ENCODE results near the gene LRIT1.

Gene LRIT1

DNA sequence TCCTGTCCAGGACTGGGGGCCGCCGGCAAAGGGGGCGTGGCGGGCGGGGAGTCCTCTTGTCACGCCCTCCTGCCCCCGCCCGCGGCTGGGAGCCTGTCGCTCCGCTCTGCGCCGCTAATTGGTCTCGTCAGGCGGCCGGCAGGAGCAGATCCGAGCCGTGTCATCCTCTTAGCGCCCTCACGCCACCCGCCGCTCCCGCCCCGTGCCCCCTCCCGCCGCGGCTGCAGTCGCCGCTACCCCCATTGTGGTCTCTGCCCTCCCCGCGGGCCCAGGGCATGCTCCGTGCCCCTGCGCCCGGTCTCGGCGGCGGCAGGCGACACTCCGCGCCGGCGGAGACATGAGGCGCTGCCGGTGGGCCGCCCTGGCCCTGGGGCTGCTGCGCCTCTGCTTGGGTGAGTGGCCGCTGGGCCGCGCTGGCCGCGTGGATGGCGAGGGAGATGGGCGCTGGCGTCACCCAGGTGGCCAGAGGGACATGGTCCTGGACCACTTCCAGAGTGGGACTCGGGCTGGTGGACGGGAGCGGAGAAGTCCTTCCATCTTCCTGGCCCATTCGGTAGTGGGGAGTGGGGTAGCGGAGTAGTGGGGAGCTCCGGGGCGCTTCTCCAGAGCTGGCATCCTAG, 46.8 kb downstream of the LRIT1 start, which contains the start of gene CDHR1:
Gene CDHR1, plus strand, starts transcription at position 114 of the 620 bp plus-strand sequence. Its CDS starts 224 bp downstream, at position 338.
- Mint-ChIP-seq H3K27me3 (peaks cover 54% of the 10 kb centered on the region), H3K4me3 (peak within 1 kb of the TSS; percentile 62), H3K4me1 (no peaks in the 10 kb centered on the region), H3K9me3 (no peaks in the 10 kb centered on the region), H3K27ac (no peak within 1 kb of the TSS), H3K36me3 (no peaks in the 10 kb centered on the region)
- ATAC-seq = peak; percentile 73

GRCh38 chr10:84193846-84194423, 47.4 kb downstream of the LRIT1 start:
- H3K36me3 Mint-ChIP-seq = no peaks in the 10 kb centered on the region

GRCh38 chr10:84193327-84193726, 48.0 kb downstream of the LRIT1 start:
- H3K4me1 Mint-ChIP-seq = no peaks in the 10 kb centered on the region
- H3K9me3 Mint-ChIP-seq = no peaks in the 10 kb centered on the region
- no peak overlapping the region for H3K27ac Mint-ChIP-seq
- no peak overlapping the region for H3K4me3 Mint-ChIP-seq
- no peaks in the 10 kb centered on the region for H3K36me3 Mint-ChIP-seq
- H3K27me3 Mint-ChIP-seq = peaks cover 54% of the 10 kb centered on the region
- ATAC-seq = no peak

More at GRCh38 chr10:84193846-84194423, 47.4 kb downstream of the LRIT1 start:
- no peak for ATAC-seq
- Mint-ChIP-seq H3K9me3 (no peaks in the 10 kb centered on the region), H3K4me3 (peak overlapping the region; percentile 12), H3K27me3 (peaks cover 54% of the 10 kb centered on the region), H3K4me1 (no peaks in the 10 kb centered on the region), H3K27ac (no peak overlapping the region)

- Mint-ChIP-seq H3K4me3 (no peak overlapping the region), H3K36me3 (no peaks in the 10 kb centered on the region), H3K9me3 (no peaks in the 10 kb centered on the region), H3K27ac (no peak overlapping the region), H3K4me1 (no peaks in the 10 kb centered on the region), H3K27me3 (peaks cover 40% of the 10 kb centered on the region)
- ATAC-seq = no peak
These were observed 50.2 kb downstream of the LRIT1 start for GRCh38 chr10:84191106-84191505.

DNA sequence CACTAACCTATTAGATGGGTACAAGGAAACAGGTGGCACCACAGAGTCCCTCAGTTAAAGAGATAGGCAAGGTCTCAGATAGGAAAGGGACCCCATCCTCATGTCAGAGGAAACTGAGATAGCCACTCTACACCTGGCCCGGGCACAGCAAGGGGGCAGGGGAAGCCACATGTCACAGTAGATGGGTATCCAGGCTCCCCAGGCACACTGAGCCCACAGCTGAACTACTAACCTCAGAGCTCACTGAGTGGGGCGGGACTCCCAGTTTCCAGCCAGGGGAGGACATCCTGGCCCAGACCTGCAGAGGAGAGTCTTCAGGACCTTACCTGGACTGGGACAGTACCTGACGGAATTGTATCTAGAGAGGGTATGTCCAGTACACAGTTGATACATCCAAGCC, 50.7 kb downstream of the LRIT1 start:
- Mint-ChIP-seq H3K4me1 (no peaks in the 10 kb centered on the region), H3K9me3 (no peaks in the 10 kb centered on the region), H3K27me3 (peaks cover 36% of the 10 kb centered on the region), H3K4me3 (no peak overlapping the region), H3K27ac (no peak overlapping the region), H3K36me3 (no peaks in the 10 kb centered on the region)
- ATAC-seq = no peak

DNA sequence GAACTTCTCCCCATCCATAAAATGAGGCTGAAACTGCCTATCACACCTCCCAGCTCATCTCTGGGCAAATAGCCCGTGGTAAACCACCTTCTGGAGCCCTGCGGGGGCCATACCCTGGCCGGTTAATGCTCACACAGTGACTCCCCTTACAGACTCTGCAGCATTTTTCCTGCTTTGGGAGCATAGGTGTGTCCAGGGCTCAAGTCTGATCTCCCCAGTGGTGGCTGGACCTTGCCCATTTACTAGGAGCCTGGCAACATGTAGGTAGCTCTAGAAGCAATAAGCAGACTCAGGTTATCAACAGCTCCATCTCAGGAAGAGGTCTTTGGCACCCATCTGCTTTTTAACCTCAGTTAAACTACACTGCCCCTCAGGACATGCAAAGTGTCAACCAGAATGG, 52.5 kb downstream of the LRIT1 start:
- peaks cover 6% of the 10 kb centered on the region for H3K4me1 Mint-ChIP-seq
- no peaks in the 10 kb centered on the region for H3K36me3 Mint-ChIP-seq
- H3K27ac Mint-ChIP-seq = no peak overlapping the region
- peaks cover 28% of the 10 kb centered on the region for H3K27me3 Mint-ChIP-seq
- ATAC-seq = no peak
- H3K9me3 Mint-ChIP-seq = no peaks in the 10 kb centered on the region
- H3K4me3 Mint-ChIP-seq = no peak overlapping the region

- Mint-ChIP-seq H3K27ac (no peak overlapping the region), H3K4me3 (no peak overlapping the region), H3K36me3 (no peaks in the 10 kb centered on the region), H3K4me1 (peaks cover 6% of the 10 kb centered on the region), H3K9me3 (no peaks in the 10 kb centered on the region), H3K27me3 (peaks cover under 1% of the 10 kb centered on the region)
- no peak for ATAC-seq
These were observed 55.7 kb downstream of the LRIT1 start for GRCh38 chr10:84185526-84186175.

DNA sequence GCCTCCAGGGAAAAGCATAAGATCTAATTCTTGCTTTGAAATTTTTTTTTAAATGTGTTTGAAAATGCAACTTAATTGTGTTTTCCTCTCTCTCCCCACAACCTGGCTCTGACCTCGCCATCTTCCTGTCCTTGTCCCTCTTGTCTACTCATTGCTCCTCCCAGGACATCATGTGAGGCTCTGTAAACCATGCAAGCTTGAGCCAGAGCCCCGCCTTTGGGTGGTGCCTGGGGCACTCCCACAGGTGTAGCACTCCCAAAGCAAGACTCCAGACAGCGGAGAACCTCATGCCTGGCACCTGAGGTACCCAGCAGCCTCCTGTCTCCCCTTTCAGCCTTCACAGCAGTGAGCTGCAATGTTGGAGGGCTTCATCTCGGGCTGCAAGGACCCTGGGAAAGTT, 56.8 kb downstream of the LRIT1 start:
- Mint-ChIP-seq H3K9me3 (no peaks in the 10 kb centered on the region), H3K27me3 (no peaks in the 10 kb centered on the region), H3K4me3 (no peak overlapping the region), H3K4me1 (peaks cover 6% of the 10 kb centered on the region), H3K27ac (peak overlapping the region; percentile 71), H3K36me3 (no peaks in the 10 kb centered on the region)
- no peak for ATAC-seq

GRCh38 chr10:84181631-84182030, 59.7 kb downstream of the LRIT1 start:
- Mint-ChIP-seq H3K27ac (no peak overlapping the region), H3K36me3 (no peaks in the 10 kb centered on the region), H3K27me3 (no peaks in the 10 kb centered on the region)

More at GRCh38 chr10:84181631-84182030, 59.7 kb downstream of the LRIT1 start:
- H3K4me1 Mint-ChIP-seq = peaks cover 10% of the 10 kb centered on the region
- no peak overlapping the region for H3K4me3 Mint-ChIP-seq
- no peak for ATAC-seq
- H3K9me3 Mint-ChIP-seq = no peaks in the 10 kb centered on the region

Data from stimulated activated memory B cell treated with anti-CD40 and anti-IgM and Interleukin-4, amounts not matched to agents 10 μg/mL and 1 μg/mL and 100 μg/mL, for 72 hours (primary cell).